Astrocyte (in vitro differentiated cells and primary cell): Measurements from ENCODE around the gene FBXL7. TPM values are rescaled to one million over a fixed set of nuclear protein-coding genes. Genes with fewer than 3 reads are reported as not detected.

Experiments
- DNase-seq: peaks from one replicate; pipeline ENCODE4 v3.0.0-alpha.2; 2010; ENCODE audit warnings: low read depth
- FAIRE-seq: peaks from 2 replicates; lab custom pipeline; 2011; peaks lifted over from hg19 to GRCh38; lab: Jason Lieb, UNC
- H2AFZ ChIP-seq: 2 replicates; pipeline ENCODE4 v1.6.0; 2012; ENCODE audit warnings: low read depth, low read length, inconsistent platforms
- H3K27ac ChIP-seq: 2 replicates; pipeline ENCODE4 v1.5.1; 2011; ENCODE audit warnings: low read depth, low read length, inconsistent platforms
- H3K27me3 ChIP-seq: 2 replicates; pipeline ENCODE4 v1.6.0; 2011; ENCODE audit warnings: low read length, inconsistent platforms; ENCODE audit not compliant: insufficient read depth
- H3K36me3 ChIP-seq: 2 replicates; pipeline ENCODE4 v1.5.1; 2011; ENCODE audit warnings: low read length, inconsistent platforms; ENCODE audit not compliant: insufficient read depth
- H3K4me1 ChIP-seq: 2 replicates; pipeline ENCODE4 v1.5.1; 2011; ENCODE audit warnings: low read length, inconsistent platforms; ENCODE audit not compliant: insufficient read depth
- H3K4me2 ChIP-seq: 2 replicates; pipeline ENCODE4 v1.6.0; 2012; ENCODE audit warnings: low read length, inconsistent platforms
- H3K4me3 ChIP-seq: 2 replicates; pipeline ENCODE4 v1.5.1; 2011; ENCODE audit warnings: low read depth, mild to moderate bottlenecking, low read length, inconsistent platforms; ENCODE audit not compliant: insufficient read depth
- H3K79me2 ChIP-seq: 2 replicates; pipeline ENCODE4 v1.6.0; 2012; ENCODE audit warnings: mild to moderate bottlenecking, low read length, inconsistent platforms; ENCODE audit not compliant: insufficient read depth
- H3K9ac ChIP-seq: 2 replicates; pipeline ENCODE4 v1.6.0; 2012; ENCODE audit warnings: mild to moderate bottlenecking, low read length, inconsistent platforms
- H3K9me3 ChIP-seq: 2 replicates; pipeline ENCODE4 v1.5.1; 2012; ENCODE audit warnings: low read depth, mild to moderate bottlenecking, low read length, inconsistent platforms; ENCODE audit not compliant: insufficient read depth
- H4K20me1 ChIP-seq: 2 replicates; pipeline ENCODE4 v1.6.0; 2012; ENCODE audit warnings: low read length, inconsistent platforms; ENCODE audit not compliant: insufficient read depth
- H3K27ac Mint-ChIP-seq: one replicate; pipeline ENCODE4 v1.8.0; 2021; ENCODE audit warnings: mild to moderate bottlenecking, mixed read lengths; ENCODE audit not compliant: unreplicated experiment
- H3K27me3 Mint-ChIP-seq: one replicate; pipeline ENCODE4 v1.8.0; 2021; ENCODE audit warnings: low read depth, mixed read lengths; ENCODE audit not compliant: unreplicated experiment
- H3K36me3 Mint-ChIP-seq: one replicate; pipeline ENCODE4 v1.8.0; 2021; ENCODE audit warnings: low read depth, mixed read lengths; ENCODE audit not compliant: unreplicated experiment
- H3K4me1 Mint-ChIP-seq: one replicate; pipeline ENCODE4 v1.8.0; 2021; ENCODE audit warnings: low read depth, mixed read lengths; ENCODE audit not compliant: unreplicated experiment
- H3K4me3 Mint-ChIP-seq: one replicate; pipeline ENCODE4 v1.8.0; 2021; ENCODE audit warnings: mild to moderate bottlenecking, moderate library complexity, mixed read lengths; ENCODE audit not compliant: unreplicated experiment
- H3K9me3 Mint-ChIP-seq: one replicate; pipeline ENCODE4 v1.8.0; 2021; ENCODE audit warnings: mild to moderate bottlenecking, mixed read lengths; ENCODE audit not compliant: unreplicated experiment
- EZH2 ChIP-seq: IDR thresholded peaks from 2 replicates; pipeline ENCODE4 v1.6.1; 2012; ENCODE audit warnings: mild to moderate bottlenecking, low read length, inconsistent platforms; ENCODE audit not compliant: insufficient read depth
- total RNA-seq: library from RNA; stranded (reverse); gene quantifications from 2 replicates; pipeline ENCODE4 v1.2.1, GENCODE V29; 2021
- TF ChIP-seq, protein P1 (sequence below): IDR thresholded peaks from 2 replicates; pipeline ENCODE4 v1.5.1; 2011; ENCODE audit warnings: low read depth, mild to moderate bottlenecking, inconsistent platforms, low read length, moderate library complexity; ENCODE audit not compliant: insufficient read depth

Gene FBXL7
- total RNA-seq, 1 donor from 2014 or later: 21.0 TPM

DNA sequence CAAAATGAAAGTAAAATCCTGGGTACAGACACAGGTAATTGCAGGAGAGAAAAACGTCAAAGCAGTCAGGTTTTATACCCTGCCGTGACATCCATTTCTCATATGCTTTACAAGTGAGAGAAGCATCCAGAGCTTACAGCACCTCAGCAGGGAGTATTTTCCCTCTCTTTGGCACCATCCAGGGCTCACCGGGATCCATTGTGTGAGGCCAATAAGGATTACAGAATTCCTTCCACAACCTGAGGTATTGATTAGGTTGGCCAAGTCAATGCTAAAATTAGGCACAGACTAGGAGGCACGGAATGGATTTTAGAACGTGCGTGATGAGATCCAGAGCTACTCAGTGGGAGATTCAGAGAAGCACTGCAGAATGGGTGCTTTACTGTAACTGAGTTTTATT lies 296.6 kb downstream of the FBXL7 start:
- H3K4me1 Mint-ChIP-seq: peaks cover 26% of the 10 kb centered on the region
- H3K4me3 ChIP-seq: no peak overlapping the region
- H4K20me1 ChIP-seq: peaks cover 58% of the 10 kb centered on the region
- no peak overlapping the region for H3K4me2 ChIP-seq
- H3K27ac ChIP-seq: no peak overlapping the region
- DNase-seq (no peak), FAIRE-seq (no peak)
- no peaks in the 10 kb centered on the region for H3K36me3 ChIP-seq
- no peak for TF ChIP-seq EZH2
- TF ChIP-seq, protein P1, sequence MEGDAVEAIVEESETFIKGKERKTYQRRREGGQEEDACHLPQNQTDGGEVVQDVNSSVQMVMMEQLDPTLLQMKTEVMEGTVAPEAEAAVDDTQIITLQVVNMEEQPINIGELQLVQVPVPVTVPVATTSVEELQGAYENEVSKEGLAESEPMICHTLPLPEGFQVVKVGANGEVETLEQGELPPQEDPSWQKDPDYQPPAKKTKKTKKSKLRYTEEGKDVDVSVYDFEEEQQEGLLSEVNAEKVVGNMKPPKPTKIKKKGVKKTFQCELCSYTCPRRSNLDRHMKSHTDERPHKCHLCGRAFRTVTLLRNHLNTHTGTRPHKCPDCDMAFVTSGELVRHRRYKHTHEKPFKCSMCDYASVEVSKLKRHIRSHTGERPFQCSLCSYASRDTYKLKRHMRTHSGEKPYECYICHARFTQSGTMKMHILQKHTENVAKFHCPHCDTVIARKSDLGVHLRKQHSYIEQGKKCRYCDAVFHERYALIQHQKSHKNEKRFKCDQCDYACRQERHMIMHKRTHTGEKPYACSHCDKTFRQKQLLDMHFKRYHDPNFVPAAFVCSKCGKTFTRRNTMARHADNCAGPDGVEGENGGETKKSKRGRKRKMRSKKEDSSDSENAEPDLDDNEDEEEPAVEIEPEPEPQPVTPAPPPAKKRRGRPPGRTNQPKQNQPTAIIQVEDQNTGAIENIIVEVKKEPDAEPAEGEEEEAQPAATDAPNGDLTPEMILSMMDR: no peak
- peaks cover 2% of the 10 kb centered on the region for H3K4me1 ChIP-seq
- H2AFZ ChIP-seq: no peak overlapping the region
- H3K9me3 Mint-ChIP-seq: no peaks in the 10 kb centered on the region
- H3K9me3 ChIP-seq: no peaks in the 10 kb centered on the region
- H3K27me3 Mint-ChIP-seq: no peaks in the 10 kb centered on the region
- H3K27me3 ChIP-seq: no peaks in the 10 kb centered on the region
- peaks cover 11% of the 10 kb centered on the region for H3K79me2 ChIP-seq
- H3K4me3 Mint-ChIP-seq: no peak overlapping the region
- H3K36me3 Mint-ChIP-seq: no peaks in the 10 kb centered on the region
- no peak overlapping the region for H3K27ac Mint-ChIP-seq
- no peak overlapping the region for H3K9ac ChIP-seq

DNA sequence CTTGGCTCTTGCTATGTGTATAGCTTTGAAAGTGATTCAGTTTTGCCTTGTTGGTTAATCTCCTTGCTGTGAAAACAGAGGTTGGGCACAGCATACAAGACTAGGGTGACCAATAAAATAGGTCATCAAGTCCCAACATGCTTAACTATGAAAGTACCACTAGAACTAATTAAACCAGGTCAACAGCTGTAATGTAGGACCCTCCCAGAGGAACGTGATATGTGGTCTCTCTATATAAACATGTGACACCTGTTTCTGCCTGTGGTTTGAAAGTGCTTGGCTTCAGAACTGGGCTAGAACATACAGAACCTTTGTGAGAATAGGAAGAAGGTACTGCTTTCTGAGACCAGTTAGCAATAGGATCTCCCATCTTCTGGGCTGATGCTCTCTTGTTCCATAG lies 297.1 kb downstream of the FBXL7 start:
- no peak overlapping the region for H3K27ac Mint-ChIP-seq
- Histone ChIP-seq H3K9ac (no peak overlapping the region), H3K36me3 (no peaks in the 10 kb centered on the region), H2AFZ (no peak overlapping the region), H3K27ac (no peak overlapping the region), H3K9me3 (no peaks in the 10 kb centered on the region), H4K20me1 (peaks cover 52% of the 10 kb centered on the region), H3K79me2 (peaks cover 11% of the 10 kb centered on the region), H3K4me2 (no peak overlapping the region), H3K4me1 (no peaks in the 10 kb centered on the region), H3K4me3 (no peak overlapping the region), H3K27me3 (no peaks in the 10 kb centered on the region)
- FAIRE-seq (no peak), DNase-seq (no peak)
- no peak overlapping the region for H3K4me3 Mint-ChIP-seq
- no peaks in the 10 kb centered on the region for H3K27me3 Mint-ChIP-seq
- no peaks in the 10 kb centered on the region for H3K36me3 Mint-ChIP-seq
- no peaks in the 10 kb centered on the region for H3K9me3 Mint-ChIP-seq
- H3K4me1 Mint-ChIP-seq: peaks cover 23% of the 10 kb centered on the region
- TF ChIP-seq EZH2: no peak
- TF ChIP-seq, protein P1: no peak

DNA sequence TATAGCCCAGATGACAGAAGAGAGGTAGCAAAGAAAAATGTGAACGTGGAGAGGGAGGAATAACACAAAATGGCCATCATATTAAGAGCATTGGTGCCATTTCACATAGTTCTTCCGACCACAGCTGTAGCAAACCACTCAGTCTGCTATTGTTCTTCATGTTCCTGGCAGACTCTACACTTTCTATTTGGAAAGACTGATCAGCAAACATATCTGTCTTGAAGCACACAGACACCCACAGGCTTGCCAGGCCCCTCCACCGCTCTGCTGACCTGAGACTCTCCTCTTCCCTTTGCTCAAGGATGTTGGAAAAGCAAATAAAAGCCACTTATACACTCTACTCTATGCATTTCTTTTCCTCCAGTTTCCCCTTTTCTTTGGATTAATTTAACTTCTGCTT lies 298.0 kb downstream of the FBXL7 start:
- Histone ChIP-seq H3K27ac (no peak overlapping the region), H3K4me1 (no peaks in the 10 kb centered on the region), H4K20me1 (peaks cover 43% of the 10 kb centered on the region), H3K27me3 (no peaks in the 10 kb centered on the region), H3K4me2 (no peak overlapping the region), H3K9ac (no peak overlapping the region), H3K79me2 (peaks cover 11% of the 10 kb centered on the region), H3K9me3 (no peaks in the 10 kb centered on the region), H3K4me3 (no peak overlapping the region), H3K36me3 (no peaks in the 10 kb centered on the region), H2AFZ (no peak overlapping the region)
- H3K27ac Mint-ChIP-seq: no peak overlapping the region
- FAIRE-seq (no peak), DNase-seq (peak; percentile 45)
- no peaks in the 10 kb centered on the region for H3K36me3 Mint-ChIP-seq
- peaks cover 3% of the 10 kb centered on the region for H3K9me3 Mint-ChIP-seq
- H3K27me3 Mint-ChIP-seq: no peaks in the 10 kb centered on the region
- H3K4me3 Mint-ChIP-seq: no peak overlapping the region
- H3K4me1 Mint-ChIP-seq: peaks cover 21% of the 10 kb centered on the region
- TF ChIP-seq, protein P1: no peak
- TF ChIP-seq EZH2: no peak
